ENCODE results near the gene TNRC6B. TPM values are rescaled to one million over a fixed set of nuclear protein-coding genes. Genes with fewer than 3 reads are reported as not detected.

TNRC6B gene
- total and polyA plus RNA-seq, 2 experiments from 2014 or later: 46.9 to 87.8 TPM

- no peak for TF ChIP-seq ZNF462 (CRISPR knock-in tag; IDR thresholded peaks at IDR 0.05)
- no peak for TF ChIP-seq ZNF331 (CRISPR knock-in tag; IDR thresholded peaks at IDR 0.05; ENCODE audit: low read depth)
- TF ChIP-seq ZNF114 (CRISPR knock-in tag; IDR thresholded peaks at IDR 0.05): no peak
- no peak for TF ChIP-seq CREB1 (CRISPR knock-in tag; IDR thresholded peaks at IDR 0.05; ENCODE audit: low read depth)
- TF ChIP-seq POLR2AphosphoS5 (IDR thresholded peaks at IDR 0.05; ENCODE audit: low read depth): no peak
- TF ChIP-seq NANOG (IDR thresholded peaks at IDR 0.05; ENCODE audit: borderline replicate concordance): no peak
- TF ChIP-seq JUNB (IDR thresholded peaks at IDR 0.05; ENCODE audit: unreplicated experiment): no peak
- no peak for TF ChIP-seq EZH2phosphoT487 (IDR thresholded peaks at IDR 0.05; ENCODE audit: unreplicated experiment)
- TF ChIP-seq, protein P1, sequence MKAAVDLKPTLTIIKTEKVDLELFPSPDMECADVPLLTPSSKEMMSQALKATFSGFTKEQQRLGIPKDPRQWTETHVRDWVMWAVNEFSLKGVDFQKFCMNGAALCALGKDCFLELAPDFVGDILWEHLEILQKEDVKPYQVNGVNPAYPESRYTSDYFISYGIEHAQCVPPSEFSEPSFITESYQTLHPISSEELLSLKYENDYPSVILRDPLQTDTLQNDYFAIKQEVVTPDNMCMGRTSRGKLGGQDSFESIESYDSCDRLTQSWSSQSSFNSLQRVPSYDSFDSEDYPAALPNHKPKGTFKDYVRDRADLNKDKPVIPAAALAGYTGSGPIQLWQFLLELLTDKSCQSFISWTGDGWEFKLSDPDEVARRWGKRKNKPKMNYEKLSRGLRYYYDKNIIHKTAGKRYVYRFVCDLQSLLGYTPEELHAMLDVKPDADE (IDR thresholded peaks at IDR 0.05): no peak
- no peak for TF ChIP-seq CTCF (conservative IDR thresholded peaks at IDR 0.05; ENCODE audit: low read depth in 2 of 2)
These were observed 40.6 kb upstream of the TNRC6B start (continued) for GRCh38 chr22:40137132-40137531.

All from GM23338 (cell line).